HepG2 (cell line): ENCODE data around the gene HCFC1. TPM values are rescaled to one million over a fixed set of nuclear protein-coding genes. Genes with fewer than 3 reads are reported as not detected.

Experiments
- ATAC-seq: fragments of 200-7000 bp; cut with Tn5 transposase; 3 replicates; pipeline ENCODE4 v1.9.1; 2020; ENCODE audit warnings: mild to moderate bottlenecking, moderate library complexity
- BruUV-seq: library from RNA; stranded (reverse); fragments of 400-500 nt; replicated peaks from 2 replicates; lab custom pipeline; 2021; lab: Mats Ljungman, UMichigan
- CTCF ChIA-PET: fragments of 300-600 bp; formaldehyde crosslinking; extraction: SDS; loops from one replicate; lab custom pipeline; 2021; ENCODE audit warnings: low total read pairs, inconsistent platforms, low intra/inter-chr PET ratio; lab: Yijun Ruan, JAX
- POLR2A ChIA-PET: fragments of 350-600 bp; sonication (Branson Sonifier 250); formaldehyde crosslinking; loops from one replicate; lab custom pipeline; 2020; ENCODE audit warnings: antibody characterized with exemption, inconsistent platforms; lab: Yijun Ruan, JAX
- DNase-seq: peaks from one replicate; pipeline ENCODE4 v3.0.0-alpha.2; 2015; ENCODE audit warnings: low spot score
- FAIRE-seq: peaks from 3 replicates; lab custom pipeline; 2011; peaks lifted over from hg19 to GRCh38; lab: Jason Lieb, UNC
- H2AFZ ChIP-seq: one replicate; pipeline ENCODE4 v1.6.1; 2011; ENCODE audit warnings: low read length, inconsistent platforms
- H3K27ac ChIP-seq: fragments of 300-600 bp; 3 replicates; pipeline ENCODE4 v1.8.0; 2011; ENCODE audit warnings: mixed run types, mild to moderate bottlenecking, mixed read lengths, low read length, inconsistent platforms; ENCODE audit not compliant: insufficient read depth; ENCODE audit errors: extremely low read length
- H3K27me3 ChIP-seq, 2 experiments: fragments of 200-600 bp in 1 of 2; 2 replicates in 1 of 2; 3 replicates in 1 of 2; pipeline versions ENCODE4 v1.6.0 to v1.8.0; 2011; ENCODE audit warnings: low read length in 2 of 2, mild to moderate bottlenecking in 2 of 2, moderate library complexity in 2 of 2, inconsistent platforms in 1 of 2; ENCODE audit not compliant: insufficient read depth in 2 of 2, control insufficient read depth in 1 of 2
- H3K36me3 ChIP-seq, 2 experiments: fragments of 200-600 bp in 1 of 2; replicated peaks in 1 of 2; 2 replicates in 1 of 2; 3 replicates in 1 of 2; pipeline versions ENCODE4 v1.5.1 to v1.8.0; 2011; ENCODE audit warnings: low read length in 2 of 2, inconsistent platforms in 1 of 2; ENCODE audit not compliant: insufficient read depth in 2 of 2, control insufficient read depth in 1 of 2
- H3K4me1 ChIP-seq: 2 replicates; pipeline ENCODE4 v1.5.1; 2012; ENCODE audit warnings: low read length, inconsistent platforms; ENCODE audit not compliant: insufficient read depth
- H3K4me2 ChIP-seq: 2 replicates; pipeline ENCODE4 v1.6.0; 2011; ENCODE audit warnings: low read depth, low read length, inconsistent platforms
- H3K4me3 ChIP-seq, 3 experiments: fragments of 200-600 bp in 1 of 3; sonication (generic), shearing (Covaris generic) in 1 of 3; replicated peaks in 1 of 3; 2 replicates each; pipeline ENCODE4 v1.5.1; 2011 to 2016; ENCODE audit warnings: low read length in 3 of 3, inconsistent platforms in 2 of 3, low read depth in 2 of 3, mild to moderate bottlenecking in 2 of 3, control low read depth in 1 of 3, mixed read lengths in 1 of 3; ENCODE audit not compliant: insufficient read depth in 1 of 3
- H3K79me2 ChIP-seq: one replicate; pipeline ENCODE4 v1.6.1; 2011; ENCODE audit warnings: low read length, inconsistent platforms; ENCODE audit not compliant: insufficient read depth
- H3K9ac ChIP-seq: 2 replicates; pipeline ENCODE4 v1.6.0; 2011; ENCODE audit warnings: mild to moderate bottlenecking, low read depth, low read length, inconsistent platforms; ENCODE audit not compliant: insufficient read depth
- H3K9me3 ChIP-seq: 2 replicates; pipeline ENCODE4 v1.5.1; 2012; ENCODE audit warnings: mild to moderate bottlenecking, low read length
- H4K20me1 ChIP-seq: 2 replicates; pipeline ENCODE4 v1.6.0; 2011; ENCODE audit warnings: inconsistent platforms, mild to moderate bottlenecking, low read length, moderate library complexity; ENCODE audit not compliant: insufficient read depth
- AGO1 ChIP-seq: fragments of 200-400 bp; formaldehyde crosslinking; IDR thresholded peaks from 2 replicates; pipeline ENCODE4 v1.6.1; 2017; ENCODE audit warnings: mild to moderate bottlenecking, low read depth, low read length, moderate library complexity; ENCODE audit not compliant: poor library complexity, severe bottlenecking
- AGO2 ChIP-seq: fragments of 200-400 bp; formaldehyde crosslinking; optimal IDR thresholded peaks from 2 replicates; pipeline ENCODE3; 2017; ENCODE audit warnings: mild to moderate bottlenecking, low read depth, low read length, moderate library complexity
- CTCF ChIP-seq: sonication (generic); formaldehyde crosslinking; IDR thresholded peaks from 2 replicates; pipeline ENCODE4 v1.5.0; 2020; ENCODE audit warnings: mild to moderate bottlenecking, missing genetic modification reagents, moderate library complexity
- HNRNPL ChIP-seq: fragments of 200-400 bp; formaldehyde crosslinking; IDR thresholded peaks from 2 replicates; pipeline ENCODE4 v1.6.1; 2017; ENCODE audit warnings: mild to moderate bottlenecking, low read depth, low read length
- MAFG ChIP-seq: sonication (generic); formaldehyde crosslinking; IDR thresholded peaks from 2 replicates; pipeline ENCODE4 v1.5.1; 2020; ENCODE audit warnings: mild to moderate bottlenecking, missing genetic modification reagents
- MAZ ChIP-seq, 2 experiments: sonication (generic) in 1 of 2; formaldehyde crosslinking in 1 of 2; IDR thresholded peaks; 2 replicates each; pipeline versions ENCODE4 v1.5.0 to v1.6.1; 2012 to 2020; ENCODE audit warnings: low read depth in 2 of 2, mild to moderate bottlenecking in 2 of 2, borderline replicate concordance in 1 of 2, improper control_type of control experiment in 1 of 2, low read length in 1 of 2, missing genetic modification reagents in 1 of 2, moderate library complexity in 1 of 2
- WGBS: methylation state at CpG from one replicate; pipeline ENCODE4 v1.1.6; 2017; ENCODE audit warnings: low lambda C conversion rate; 5-methylcytosine and 5-hydroxymethylcytosine counted together
- in situ Hi-C: cut with HindIII; loops from 2 replicates; pipeline ENCODE4 v1.10.0; 2017; ENCODE audit warnings: low pct_unique_long_range_greater_than_20kb; ENCODE audit not compliant: extremely low pct_ligation_motif_present
- intact Hi-C: fragments of 100-400 bp; cut with micrococcal nuclease; formaldehyde crosslinking; loops from one replicate; pipeline ENCODE4 v1.10.0; 2022; ENCODE audit not compliant: unreplicated experiment
- polyA plus RNA-seq, 8 experiments: library from polyadenylated mRNA; depleted of rRNA in 3 of 8; stranded (reverse) in 7 of 8; unstranded in 1 of 8; fragments of >200 nt; fragmentation: Illumina TruSeq in 4 of 8; extraction: Trizol in 4 of 8; gene quantifications; 2 replicates each; pipeline versions ENCODE4 v1.2.1 to v1.2.3, GENCODE V29; 2011 to 2016; ENCODE audit warnings: low read depth in 4 of 8, missing spikeins in 1 of 8, mixed read lengths in 1 of 8; ENCODE audit not compliant: insufficient read depth in 1 of 8
- total RNA-seq, 5 experiments: library from RNA; depleted of rRNA; stranded (reverse); fragments of >200 nt; fragmentation: Illumina TruSeq; extraction: Trizol; gene quantifications; 2 replicates each; pipeline ENCODE4 v1.2.3, GENCODE V29; 2016; ENCODE audit warnings: low read depth in 1 of 5

HCFC1 gene
- total and polyA plus RNA-seq, 2 of the 13 experiments (the other 11 are each of a cell fraction or from before 2014, with no cell fraction given): 5.8 to 17.8 TPM

GRCh38 chrX:153953892-153954557, 17.6 kb downstream of the HCFC1 start:
- Histone ChIP-seq H4K20me1 (0 out of 2 replicates have a peak, but pooled peaks cover 2% of the 10 kb centered on the region), H3K4me3 (no peak overlapping the region), H3K27ac (no peak overlapping the region), H3K27me3 (no peaks in the 10 kb centered on the region)
- CTCF ChIA-PET: interaction anchor here (1.2 to 1.5 kb wide), 2 partner anchors 31 to 190 kb away, joined by 6 to 8 read pairs; partner anchors contain the start of gene PLXNB3
- DNase-seq (no peak), FAIRE-seq (no peak)
- no peak for TF ChIP-seq MAZ (IDR thresholded peaks at IDR 0.05; ENCODE audit: borderline replicate concordance, low read depth, low read length)
- no peak for TF ChIP-seq MAZ (CRISPR knock-in tag; IDR thresholded peaks at IDR 0.05; ENCODE audit: low read depth)
- TF ChIP-seq AGO2: peak; percentile 51
- no peak for TF ChIP-seq MAFG (CRISPR knock-in tag)
- TF ChIP-seq AGO1: no peak
- TF ChIP-seq CTCF: peak; percentile 23; the same call in 1 of the 2 replicates
- peak; percentile 90 for TF ChIP-seq HNRNPL
- TF ChIP-seq, all 625 proteins: peak for 3
- intact Hi-C loops: no loop called here
- H3K79me2 ChIP-seq: no peaks in the 10 kb centered on the region
- no peak overlapping the region for H3K4me2 ChIP-seq
- peaks cover under 1% of the 10 kb centered on the region; the same call in 1 of the 2 replicates for H3K4me1 ChIP-seq
- ATAC-seq: peak; percentile 26
- peaks cover 19 to 67% of the 10 kb centered on the region in 2 experiments; a peak in 4 of 5 replicates for H3K36me3 ChIP-seq
- no peak overlapping the region for H3K9ac ChIP-seq
- no TSS peak for BruUV-seq
- POLR2A ChIA-PET: no interaction called here
- H2AFZ ChIP-seq: no peak overlapping the region
- WGBS: 97% methylated on average over 12 of the region's 33 CpGs
- H3K9me3 ChIP-seq: no peaks in the 10 kb centered on the region
- in situ Hi-C loops: no loop called here
